ENCODE measurements around the gene SOX6.

GRCh38 chr11:15969281-15969680, 387.1 kb downstream of the SOX6 start:
- no peak for TF ChIP-seq CTCF (optimal IDR thresholded peaks at IDR 0.05 in 1 of 3, IDR thresholded peaks at IDR 0.05 in 1 of 3, conservative IDR thresholded peaks at IDR 0.05 in 1 of 3; ENCODE audit: extremely low read depth in 1 of 3, insufficient read depth in 2 of 3, low read length in 3 of 3)
- no peak for TF ChIP-seq EZH2 (IDR thresholded peaks at IDR 0.05; ENCODE audit: low read length)

Data from keratinocyte (primary cell).